ENCODE results near the gene KIRREL2.

- TF ChIP-seq SUZ12 (IDR thresholded peaks at IDR 0.05; ENCODE audit: low read length): no peak
- no peak for TF ChIP-seq CEBPB (IDR thresholded peaks at IDR 0.05; ENCODE audit: low read depth, low read length)
- TF ChIP-seq USF2 (IDR thresholded peaks at IDR 0.05; ENCODE audit: low read length): no peak
- TF ChIP-seq TAF1 (IDR thresholded peaks at IDR 0.05; ENCODE audit: low read depth, low read length): no peak
- TF ChIP-seq, protein P1, sequence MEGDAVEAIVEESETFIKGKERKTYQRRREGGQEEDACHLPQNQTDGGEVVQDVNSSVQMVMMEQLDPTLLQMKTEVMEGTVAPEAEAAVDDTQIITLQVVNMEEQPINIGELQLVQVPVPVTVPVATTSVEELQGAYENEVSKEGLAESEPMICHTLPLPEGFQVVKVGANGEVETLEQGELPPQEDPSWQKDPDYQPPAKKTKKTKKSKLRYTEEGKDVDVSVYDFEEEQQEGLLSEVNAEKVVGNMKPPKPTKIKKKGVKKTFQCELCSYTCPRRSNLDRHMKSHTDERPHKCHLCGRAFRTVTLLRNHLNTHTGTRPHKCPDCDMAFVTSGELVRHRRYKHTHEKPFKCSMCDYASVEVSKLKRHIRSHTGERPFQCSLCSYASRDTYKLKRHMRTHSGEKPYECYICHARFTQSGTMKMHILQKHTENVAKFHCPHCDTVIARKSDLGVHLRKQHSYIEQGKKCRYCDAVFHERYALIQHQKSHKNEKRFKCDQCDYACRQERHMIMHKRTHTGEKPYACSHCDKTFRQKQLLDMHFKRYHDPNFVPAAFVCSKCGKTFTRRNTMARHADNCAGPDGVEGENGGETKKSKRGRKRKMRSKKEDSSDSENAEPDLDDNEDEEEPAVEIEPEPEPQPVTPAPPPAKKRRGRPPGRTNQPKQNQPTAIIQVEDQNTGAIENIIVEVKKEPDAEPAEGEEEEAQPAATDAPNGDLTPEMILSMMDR (IDR thresholded peaks at IDR 0.05; ENCODE audit: control extremely low read depth in 1 of 3, insufficient read depth in 1 of 3, low read depth in 1 of 3, low read length in 3 of 3): no peak
- no peak for TF ChIP-seq POLR2AphosphoS5 (IDR thresholded peaks at IDR 0.05; ENCODE audit: low read depth, low read length)
- no peak for TF ChIP-seq BRCA1 (IDR thresholded peaks at IDR 0.05; ENCODE audit: low read depth, low read length)
- TF ChIP-seq RFX5 (IDR thresholded peaks at IDR 0.05; ENCODE audit: borderline replicate concordance, low read depth, low read length): no peak
- no peak for TF ChIP-seq CHD1 (IDR thresholded peaks at IDR 0.05; ENCODE audit: low read depth, low read length)
- TF ChIP-seq POLR2A (IDR thresholded peaks at IDR 0.05; ENCODE audit: control extremely low read depth in 1 of 2, low read depth in 2 of 2, low read length in 2 of 2): no peak
- TF ChIP-seq RAD21 (IDR thresholded peaks at IDR 0.05 in 1 of 2, conservative IDR thresholded peaks at IDR 0.05 in 1 of 2; ENCODE audit: low read depth in 2 of 2, low read length in 2 of 2): no peak
- TF ChIP-seq SP2 (IDR thresholded peaks at IDR 0.05; ENCODE audit: low read length): no peak
- no peak for TF ChIP-seq MAFK (IDR thresholded peaks at IDR 0.05; ENCODE audit: low read depth, low read length)
- no peak for TF ChIP-seq BCL11A (IDR thresholded peaks at IDR 0.05; ENCODE audit: low read depth in 2 of 2, low read length in 2 of 2)
These were observed 14.6 kb upstream of the KIRREL2 start for GRCh38 chr19:35841961-35842595.

Data from H1 (cell line).